Esophagus muscularis mucosa (tissue), 4 donors: ENCODE measurements around the gene DGKG.

ENCODE experiments used
- EP300 ChIP-seq: sonication (generic); formaldehyde crosslinking; IDR thresholded peaks from one replicate; pipeline ENCODE4 v1.6.1; 2017; ENCODE audit warnings: antibody characterized with exemption
- POLR2A ChIP-seq: fragments of 450-650 bp; IDR thresholded peaks from one replicate; pipeline ENCODE4 v1.6.1; 2017; ENCODE audit warnings: antibody characterized with exemption, moderate library complexity, mild to moderate bottlenecking, low read depth
- POLR2AphosphoS5 ChIP-seq, 2 donors: sonication (generic); formaldehyde crosslinking; IDR thresholded peaks; one replicate each; pipeline ENCODE4 v1.6.1; 2017; ENCODE audit warnings: antibody characterized with exemption in 2 of 2
- TF ChIP-seq, protein P1 (sequence below), 3 experiments: fragments of 200-600 bp in 2 of 3; fragments of 450-650 bp in 1 of 3; sonication (generic) in 2 of 3; IDR thresholded peaks; one replicate each; pipeline ENCODE4 v1.5.1; 2017 to 2019; ENCODE audit warnings: antibody characterized with exemption in 3 of 3, mild to moderate bottlenecking in 2 of 3, moderate library complexity in 1 of 3

DNA sequence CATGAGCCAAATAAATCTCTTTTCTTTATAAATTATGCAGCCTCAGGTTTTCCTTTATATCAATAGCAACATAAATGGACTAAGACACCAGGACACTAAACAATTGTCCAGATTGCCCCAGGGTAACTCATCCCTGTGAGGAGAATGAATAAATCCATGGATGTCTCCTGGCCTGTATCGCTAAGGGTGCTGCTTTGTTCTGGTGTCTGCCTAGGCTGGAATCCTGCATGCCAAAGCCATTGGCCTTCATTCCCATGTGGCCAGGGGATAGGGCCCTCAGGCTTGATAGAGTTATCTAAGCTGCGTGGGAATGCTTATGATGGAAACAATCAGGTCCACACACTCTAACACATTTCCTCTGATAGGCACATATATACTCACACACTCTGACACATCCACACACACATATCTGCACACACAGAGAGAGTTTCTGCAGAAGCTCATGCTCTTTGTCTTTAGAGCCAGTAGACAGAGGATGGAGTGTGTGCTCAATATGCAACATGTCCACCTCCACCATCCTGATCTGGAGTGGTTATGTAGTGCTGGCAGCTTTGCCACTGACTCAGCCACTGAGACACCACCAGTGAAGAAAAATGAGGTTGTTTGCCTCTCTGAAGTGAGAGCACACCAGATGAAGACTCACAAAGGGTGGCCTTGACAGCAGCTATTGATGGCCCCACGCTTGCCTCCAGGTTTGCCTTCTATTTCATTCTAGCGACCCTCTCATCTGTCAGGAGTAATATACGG lies 24.0 kb upstream of the DGKG start:
- TF ChIP-seq POLR2A (no peak), POLR2AphosphoS5 (IDR thresholded peaks at IDR 0.05) (no peak), EP300 (no peak)
- TF ChIP-seq, protein P1, sequence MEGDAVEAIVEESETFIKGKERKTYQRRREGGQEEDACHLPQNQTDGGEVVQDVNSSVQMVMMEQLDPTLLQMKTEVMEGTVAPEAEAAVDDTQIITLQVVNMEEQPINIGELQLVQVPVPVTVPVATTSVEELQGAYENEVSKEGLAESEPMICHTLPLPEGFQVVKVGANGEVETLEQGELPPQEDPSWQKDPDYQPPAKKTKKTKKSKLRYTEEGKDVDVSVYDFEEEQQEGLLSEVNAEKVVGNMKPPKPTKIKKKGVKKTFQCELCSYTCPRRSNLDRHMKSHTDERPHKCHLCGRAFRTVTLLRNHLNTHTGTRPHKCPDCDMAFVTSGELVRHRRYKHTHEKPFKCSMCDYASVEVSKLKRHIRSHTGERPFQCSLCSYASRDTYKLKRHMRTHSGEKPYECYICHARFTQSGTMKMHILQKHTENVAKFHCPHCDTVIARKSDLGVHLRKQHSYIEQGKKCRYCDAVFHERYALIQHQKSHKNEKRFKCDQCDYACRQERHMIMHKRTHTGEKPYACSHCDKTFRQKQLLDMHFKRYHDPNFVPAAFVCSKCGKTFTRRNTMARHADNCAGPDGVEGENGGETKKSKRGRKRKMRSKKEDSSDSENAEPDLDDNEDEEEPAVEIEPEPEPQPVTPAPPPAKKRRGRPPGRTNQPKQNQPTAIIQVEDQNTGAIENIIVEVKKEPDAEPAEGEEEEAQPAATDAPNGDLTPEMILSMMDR (IDR thresholded peaks at IDR 0.05): no peak
